KOPT-K1 (cell line): ENCODE results near the gene UQCC5.

Source experiments
- H3K27ac ChIP-seq: fragments of 200-600 bp; sonication (generic); 2 replicates; pipeline ENCODE4 v1.5.1; 2016; ENCODE audit warnings: antibody characterized with exemption, mild to moderate bottlenecking, low read depth, low read length; ENCODE audit not compliant: poor library complexity, severe bottlenecking
- H3K36me3 ChIP-seq: fragments of 200-600 bp; sonication (generic); 2 replicates; pipeline ENCODE4 v1.5.1; 2017; ENCODE audit warnings: antibody characterized with exemption, mild to moderate bottlenecking, low read length, moderate library complexity; ENCODE audit not compliant: insufficient read depth
- H3K9me3 ChIP-seq: fragments of 200-600 bp; sonication (generic); 2 replicates; pipeline ENCODE4 v1.5.1; 2017; ENCODE audit warnings: antibody characterized with exemption, low read length, mild to moderate bottlenecking; ENCODE audit not compliant: insufficient read depth, poor library complexity, severe bottlenecking

UQCC5 gene

DNA sequence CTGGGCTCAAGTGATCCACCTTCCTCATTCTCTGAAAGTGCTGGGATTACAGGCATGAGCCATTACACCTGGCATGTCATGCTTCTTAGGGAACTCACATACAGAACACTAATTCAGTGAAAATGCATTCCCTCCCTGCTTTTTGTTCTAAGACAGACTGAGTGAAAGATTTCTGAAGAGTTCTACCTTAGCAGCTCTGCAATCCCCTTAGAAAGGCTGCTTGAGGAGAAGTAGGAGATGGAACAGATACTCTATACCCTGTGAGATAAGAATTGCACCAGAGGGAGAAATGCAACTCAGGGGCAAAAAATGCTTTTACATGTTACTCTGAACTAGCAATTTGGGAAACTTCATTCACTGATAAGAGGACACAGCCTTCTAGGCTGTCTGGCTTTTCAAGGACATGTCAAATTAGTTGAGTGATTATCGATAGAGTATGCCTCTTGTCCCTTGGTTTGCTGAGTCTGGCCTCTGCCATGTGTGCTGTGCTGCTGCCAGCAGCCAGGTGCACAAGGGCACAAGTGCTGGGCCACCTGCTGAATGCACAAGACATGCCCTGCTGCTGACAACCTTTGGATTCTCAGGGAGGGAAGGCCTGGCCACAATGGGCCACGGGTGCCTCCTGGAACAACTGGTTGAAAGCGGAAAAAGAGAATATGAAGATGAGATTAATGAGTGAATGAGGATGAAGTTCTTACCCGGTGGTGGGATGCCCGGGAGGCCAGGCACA is 17.8 kb downstream of the UQCC5 start:
- H3K9me3 ChIP-seq: no peaks in the 10 kb centered on the region
- no peak overlapping the region for H3K27ac ChIP-seq
- H3K36me3 ChIP-seq: peaks cover 99% of the 10 kb centered on the region

DNA sequence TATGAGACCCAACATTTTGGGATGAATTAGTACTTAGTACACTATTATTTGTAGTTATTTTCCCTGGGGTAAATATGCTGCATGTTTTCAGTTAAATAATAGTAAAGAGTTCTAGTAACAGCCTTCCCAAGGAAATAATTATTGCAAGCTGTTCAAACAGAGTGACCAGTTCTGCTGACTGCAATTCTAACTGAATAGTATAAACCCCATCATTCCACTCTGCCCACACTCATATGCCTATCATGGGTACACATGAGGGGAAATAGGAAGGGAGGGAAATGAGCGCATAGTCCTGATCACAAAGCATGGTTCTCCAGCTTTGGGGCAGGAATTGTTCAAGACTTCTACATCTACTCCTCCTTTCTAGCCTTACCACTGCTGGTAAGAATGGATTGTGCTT is 18.7 kb downstream of the UQCC5 start:
- Histone ChIP-seq H3K27ac (no peak overlapping the region), H3K36me3 (peaks cover 99% of the 10 kb centered on the region), H3K9me3 (no peaks in the 10 kb centered on the region)

DNA sequence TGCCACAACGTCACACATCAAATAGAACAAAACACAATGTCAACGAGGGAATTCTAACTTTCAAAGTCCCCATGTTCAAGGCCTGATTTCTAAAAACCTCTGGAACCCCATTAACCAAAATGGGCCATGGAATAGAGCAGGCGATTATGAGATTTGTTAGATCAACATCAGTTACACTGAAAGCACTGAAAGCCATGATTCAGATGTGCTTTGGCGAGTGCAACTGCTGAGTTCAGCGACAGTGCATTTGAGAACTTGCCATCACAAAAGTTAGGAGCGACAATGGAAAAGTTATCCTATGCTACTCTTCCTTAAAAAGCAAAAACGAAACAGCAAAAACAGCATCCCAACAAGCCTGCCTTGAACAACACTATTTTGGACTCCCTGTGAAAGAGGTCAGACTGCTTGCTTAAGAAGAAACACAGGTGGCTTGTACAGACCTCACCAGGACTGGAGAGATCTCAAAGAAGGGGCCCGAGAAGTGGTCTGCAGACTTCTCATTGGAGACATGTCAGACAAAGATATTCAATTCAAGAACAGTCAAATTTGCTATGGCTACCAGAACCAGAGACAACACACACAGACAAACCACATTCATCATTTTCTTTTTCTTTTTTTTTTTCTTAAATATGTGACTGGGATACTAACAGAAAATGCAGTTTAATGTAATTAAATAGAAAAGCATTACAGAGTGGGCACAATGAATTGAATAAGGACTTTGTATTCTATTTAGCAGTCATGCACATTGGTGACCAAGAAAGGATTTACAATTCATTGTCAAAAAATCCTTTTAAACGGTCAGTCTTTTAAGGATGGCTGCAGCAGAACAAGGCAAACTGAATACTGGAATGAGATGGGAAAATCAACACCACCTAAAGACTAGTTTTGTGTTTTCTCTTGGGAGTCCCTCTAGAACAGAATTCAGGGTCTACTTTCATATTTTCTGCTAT is 20.9 kb downstream of the UQCC5 start:
- Histone ChIP-seq H3K27ac (no peak overlapping the region), H3K36me3 (peaks cover 100% of the 10 kb centered on the region), H3K9me3 (no peaks in the 10 kb centered on the region)

DNA sequence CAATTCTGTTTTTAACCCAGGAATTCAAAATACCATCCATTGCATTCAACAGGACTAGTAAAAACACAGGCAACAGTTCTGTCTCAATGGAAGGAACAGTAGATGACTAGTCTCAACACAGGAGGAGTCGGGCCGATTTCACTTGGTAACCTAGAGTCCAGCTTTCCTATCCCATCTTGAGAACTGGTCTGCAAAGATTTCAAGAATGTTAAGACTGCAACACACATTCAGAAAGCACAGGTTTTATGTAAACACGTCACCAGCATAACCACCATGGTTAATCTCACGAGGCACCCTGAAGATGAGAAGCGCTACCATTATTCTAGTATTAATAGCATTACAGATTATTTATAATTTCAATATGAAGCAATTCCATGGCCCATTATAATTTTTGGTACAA is 22.0 kb downstream of the UQCC5 start:
- H3K9me3 ChIP-seq: no peaks in the 10 kb centered on the region
- H3K27ac ChIP-seq: no peak overlapping the region
- peaks cover 100% of the 10 kb centered on the region for H3K36me3 ChIP-seq

DNA sequence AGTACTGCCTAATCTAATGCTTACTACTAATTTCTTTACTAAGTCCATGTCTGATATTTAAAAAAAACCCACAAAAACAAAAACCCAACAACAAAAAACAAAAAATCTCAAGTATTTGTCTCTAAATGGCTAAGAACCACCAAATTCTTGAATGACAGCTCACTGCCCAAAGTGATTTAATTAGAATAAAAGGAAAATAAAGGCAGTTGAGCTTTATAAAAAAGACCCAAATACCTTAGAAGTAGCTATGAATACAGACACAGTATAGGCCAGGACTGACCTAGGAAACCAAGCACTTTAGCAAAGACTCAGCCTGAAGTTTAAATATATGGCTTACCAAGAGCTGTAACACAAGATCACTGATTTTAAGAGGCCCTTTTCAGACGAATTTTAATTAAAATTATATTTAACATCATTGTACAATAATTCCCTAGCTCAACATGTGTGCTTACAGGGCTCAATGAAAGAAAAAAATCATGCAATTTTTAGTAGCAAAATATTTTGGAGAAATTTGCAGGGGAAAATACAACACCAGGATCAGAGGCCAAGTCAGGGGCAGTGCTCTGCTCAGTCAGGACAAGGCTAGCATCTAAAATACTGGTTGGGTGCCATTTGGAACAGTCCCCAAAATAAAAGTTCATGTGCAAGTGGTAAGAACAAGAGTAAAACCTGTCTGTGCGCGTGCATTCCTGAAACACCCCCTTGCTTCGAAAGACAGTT is 24.8 kb downstream of the UQCC5 start:
- H3K36me3 ChIP-seq: peaks cover 99% of the 10 kb centered on the region
- H3K27ac ChIP-seq: no peak overlapping the region
- H3K9me3 ChIP-seq: no peaks in the 10 kb centered on the region

DNA sequence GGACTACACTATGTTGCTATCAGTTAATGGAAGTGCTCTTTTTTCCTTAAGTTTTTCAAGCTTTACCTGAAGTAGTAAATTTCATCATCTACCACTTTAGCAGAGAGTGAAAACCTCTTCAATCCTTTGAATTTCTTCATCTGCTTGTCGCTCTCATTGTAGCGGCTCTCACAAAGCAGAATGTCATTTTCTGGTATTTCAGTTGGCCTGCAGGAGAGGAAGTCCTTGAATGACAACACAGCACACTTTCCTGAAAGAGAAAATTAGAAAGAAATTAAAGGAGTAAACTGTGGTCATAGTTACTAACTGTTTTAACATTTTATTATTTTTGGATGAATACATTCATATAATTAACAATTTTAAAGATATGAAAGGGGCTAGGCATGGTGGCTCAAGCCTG is 27.6 kb downstream of the UQCC5 start:
- no peaks in the 10 kb centered on the region for H3K9me3 ChIP-seq
- H3K36me3 ChIP-seq: peaks cover 99% of the 10 kb centered on the region
- H3K27ac ChIP-seq: no peak overlapping the region

DNA sequence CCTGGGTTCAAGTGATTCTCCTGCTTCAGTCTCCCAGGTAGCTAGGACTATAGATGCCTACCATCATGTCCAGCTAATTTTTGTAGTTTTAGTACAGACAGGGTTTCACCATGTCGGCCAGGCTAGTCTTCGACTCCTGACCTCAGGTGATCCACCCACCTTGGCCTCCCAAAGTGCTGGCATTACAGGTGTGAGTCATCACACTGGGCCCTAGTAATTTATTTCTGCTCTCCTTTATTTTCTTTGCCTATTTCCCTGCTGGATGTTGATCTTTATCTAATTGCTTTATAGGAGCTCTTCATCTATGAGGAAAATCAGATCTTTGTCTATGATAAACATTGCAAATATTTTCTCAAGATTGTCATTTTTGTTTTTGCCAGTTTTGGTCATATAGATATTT is 31.7 kb downstream of the UQCC5 start:
- Histone ChIP-seq H3K9me3 (no peaks in the 10 kb centered on the region), H3K27ac (no peak overlapping the region), H3K36me3 (peaks cover 98% of the 10 kb centered on the region)

DNA sequence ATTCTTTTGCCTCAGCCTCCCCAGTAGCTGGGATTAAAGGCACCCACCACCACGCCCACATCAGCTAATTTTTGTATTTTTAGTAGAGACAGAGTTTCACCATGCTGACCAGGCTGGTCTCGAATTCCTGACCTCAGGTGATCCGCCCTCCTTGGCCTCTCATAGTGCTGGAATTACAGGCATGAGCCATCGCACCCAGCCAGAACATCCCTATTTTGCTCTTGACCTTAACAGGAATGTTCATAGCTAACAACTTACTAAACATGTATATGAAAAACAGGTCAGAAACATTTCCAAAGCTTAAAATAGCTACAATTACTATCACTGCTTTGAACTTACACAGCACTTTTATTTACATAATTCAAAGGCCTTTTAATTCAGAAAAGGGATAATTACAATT is 33.7 kb downstream of the UQCC5 start:
- Histone ChIP-seq H3K27ac (no peak overlapping the region), H3K9me3 (no peaks in the 10 kb centered on the region), H3K36me3 (peaks cover 99% of the 10 kb centered on the region)

DNA sequence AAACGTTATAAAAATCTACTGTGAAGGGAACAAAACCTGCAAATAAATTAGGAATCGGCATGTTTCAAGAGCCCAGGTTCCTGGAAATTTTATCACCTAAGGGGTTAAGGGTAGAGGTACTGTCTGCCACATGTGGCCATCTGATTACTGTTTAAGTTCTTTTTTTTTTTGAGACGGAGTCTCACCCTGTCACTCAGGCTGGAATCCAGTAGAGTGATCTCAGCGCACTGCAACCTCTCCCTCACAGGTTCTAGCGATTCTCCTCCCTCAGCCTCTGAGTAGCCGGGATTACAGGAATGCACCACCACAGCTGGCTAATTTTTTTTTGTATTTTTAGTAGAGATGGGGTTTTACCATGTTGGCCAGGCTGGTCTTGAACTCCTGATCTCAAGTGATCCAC is 35.8 kb downstream of the UQCC5 start:
- Histone ChIP-seq H3K9me3 (no peaks in the 10 kb centered on the region), H3K27ac (no peak overlapping the region), H3K36me3 (peaks cover 99% of the 10 kb centered on the region)

DNA sequence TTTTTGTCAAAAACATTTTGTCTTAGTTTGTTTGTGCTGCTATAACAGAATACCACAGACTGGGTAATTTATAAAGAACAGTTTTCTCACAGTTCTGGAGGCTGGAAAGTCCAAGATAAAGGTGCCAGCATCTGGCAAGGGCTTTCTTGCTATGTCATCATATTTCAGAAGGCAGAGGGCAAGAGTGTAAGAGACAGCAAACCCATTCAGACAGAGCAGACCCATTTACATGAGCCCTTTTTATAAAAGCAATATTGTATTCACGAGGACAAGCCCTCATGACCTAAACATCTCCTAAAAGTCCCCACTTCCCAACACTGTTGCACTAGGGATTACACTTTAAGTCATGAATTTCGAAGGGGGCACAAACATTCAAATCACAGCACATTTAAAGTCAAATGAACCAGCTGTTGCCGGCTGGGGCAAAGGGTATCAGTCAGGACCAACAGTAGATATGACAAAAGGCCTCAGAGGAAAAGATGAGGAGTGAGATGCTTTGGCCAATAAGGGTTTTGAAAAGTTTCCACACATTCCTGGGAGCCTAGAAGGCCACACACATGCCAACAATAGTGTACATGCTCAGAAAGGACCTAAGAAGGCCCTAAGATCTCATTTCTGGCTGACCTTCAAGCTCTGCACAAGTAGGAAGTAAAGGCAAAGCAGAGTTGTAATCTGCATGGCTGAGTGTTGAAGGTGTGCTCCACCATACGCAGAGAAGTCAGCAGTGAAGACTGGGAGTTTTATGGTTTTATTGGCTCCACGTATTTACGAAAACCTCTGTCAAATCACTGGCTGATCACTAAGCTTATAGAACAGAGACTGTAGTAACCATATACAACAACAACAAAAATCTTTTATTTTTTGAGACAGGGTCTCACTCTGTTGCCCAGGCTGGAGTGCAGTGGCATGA is 37.9 kb downstream of the UQCC5 start:
- Histone ChIP-seq H3K9me3 (no peaks in the 10 kb centered on the region), H3K27ac (no peak overlapping the region), H3K36me3 (peaks cover 100% of the 10 kb centered on the region)
